Measurements from ENCODE around the gene ODAM. TPM values are rescaled to one million over a fixed set of nuclear protein-coding genes. Genes with fewer than 3 reads are reported as not detected.

The ODAM gene
- total and polyA plus RNA-seq, 3 experiments from 2014 or later: not detected

Other genes starting within 250 kb of the ODAM start
- not detected for gene CSN2, start 230.0 kb upstream of the ODAM start, total RNA-seq
- not detected for gene CSN2, start 230.0 kb upstream of the ODAM start, polyA plus RNA-seq
- not detected for gene STATH, start 199.8 kb upstream of the ODAM start, total RNA-seq
- not detected for gene STATH, start 199.8 kb upstream of the ODAM start, polyA plus RNA-seq
- not detected for gene HTN3, start 167.3 kb upstream of the ODAM start, total RNA-seq
- gene HTN3, start 167.3 kb upstream of the ODAM start, polyA plus RNA-seq: not detected
- not detected for gene HTN1, start 145.3 kb upstream of the ODAM start, total RNA-seq
- gene HTN1, start 145.3 kb upstream of the ODAM start, polyA plus RNA-seq: not detected
- not detected for gene PRR27, start 41.5 kb upstream of the ODAM start, total RNA-seq
- not detected for gene PRR27, start 41.5 kb upstream of the ODAM start, polyA plus RNA-seq
- gene FDCSP, start 30.4 kb downstream of the ODAM start, total RNA-seq: not detected
- not detected for gene FDCSP, start 30.4 kb downstream of the ODAM start, polyA plus RNA-seq
- gene CSN3, start 46.9 kb downstream of the ODAM start, total RNA-seq: not detected
- gene CSN3, start 46.9 kb downstream of the ODAM start, polyA plus RNA-seq: not detected
- not detected for gene CABS1, start 139.3 kb downstream of the ODAM start, total RNA-seq
- not detected for gene CABS1, start 139.3 kb downstream of the ODAM start, polyA plus RNA-seq
- gene SMR3A, start 165.0 kb downstream of the ODAM start, total RNA-seq: not detected
- gene SMR3A, start 165.0 kb downstream of the ODAM start, polyA plus RNA-seq: not detected
- gene SMR3B, start 187.4 kb downstream of the ODAM start, total RNA-seq: not detected
- not detected for gene SMR3B, start 187.4 kb downstream of the ODAM start, polyA plus RNA-seq
- gene OPRPN, start 202.2 kb downstream of the ODAM start, total RNA-seq: not detected
- not detected for gene OPRPN, start 202.2 kb downstream of the ODAM start, polyA plus RNA-seq